Activated CD8-positive, alpha-beta memory T cell treated with anti-CD3 and anti-CD28 coated beads for 36 hours (primary cell): Measurements from ENCODE around the gene TP53I3. TPM values are rescaled to one million over a fixed set of nuclear protein-coding genes. Genes with fewer than 3 reads are reported as not detected.

Experiments
- CTCF ChIA-PET: fragments of 350-600 bp; sonication (Branson Sonifier 250); formaldehyde crosslinking; loops from one replicate; lab custom pipeline; 2021; ENCODE audit warnings: antibody characterized with exemption; lab: Charles Lee
- POLR2A ChIA-PET: fragments of 350-600 bp; sonication (Branson Sonifier 250); formaldehyde crosslinking; loops from one replicate; lab custom pipeline; 2021; ENCODE audit warnings: antibody characterized with exemption; lab: Charles Lee
- total RNA-seq, 2 experiments: library from RNA; stranded (reverse); gene quantifications; one replicate each; pipeline ENCODE4 v1.2.3, GENCODE V29; 2021

Gene TP53I3
- total RNA-seq, 2 experiments from 2014 or later: 2.0 to 3.0 TPM

- CTCF ChIA-PET: interaction anchor here (1.2 to 1.9 kb wide), 4 partner anchors 8 to 149 kb away, joined by 3 to 9 read pairs (median 6); partner anchors contain the start of genes ATAD2B, TP53I3 and WDCP
- POLR2A ChIA-PET: interaction anchor here (0.6 to 1.5 kb wide), 10 partner anchors 8 to 251 kb away, joined by 3 to 10 read pairs (median 4); partner anchors contain the start of genes ATAD2B, FAM228B, FKBP1B and TP53I3
Measured at GRCh38 chr2:24075915-24076848, 8.5 kb downstream of the TP53I3 start, which contains the start of gene SF3B6. SF3B6 (minus strand) TSS chr2:24076326; CDS start chr2:24076229, 97 bp downstream.

DNA sequence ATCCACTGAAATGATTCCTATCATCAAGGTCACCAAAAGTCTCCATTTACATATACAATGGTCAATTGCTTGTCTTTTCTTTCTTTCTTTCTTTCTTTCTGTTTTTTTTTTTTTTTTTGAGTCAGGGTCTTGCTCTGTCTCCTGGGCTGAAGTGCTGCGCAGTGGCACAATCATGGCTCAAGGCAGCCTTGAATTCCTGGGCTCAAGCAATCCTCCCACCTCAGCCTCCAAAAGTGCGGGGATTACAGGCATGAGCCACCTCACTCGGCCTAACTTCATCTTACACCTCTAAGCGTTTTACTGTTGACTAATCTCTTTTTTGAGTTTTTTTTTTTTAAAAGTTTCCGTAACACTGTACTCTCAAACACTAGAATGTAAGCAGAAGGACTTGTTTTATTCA lies 9.4 kb downstream of the TP53I3 start:
- ChIA-PET CTCF (interaction anchor here (1.9 kb wide), 1 partner anchor 9 kb away, joined by 5 read pairs; the partner anchor contains the start of gene TP53I3), POLR2A (interaction anchor here (0.7 kb wide), 2 partner anchors 9 to 135 kb away, joined by 3 to 4 read pairs; partner anchors contain the start of genes TP53I3 and UBXN2A)

GRCh38 chr2:24073816-24074215 lies 10.8 kb downstream of the TP53I3 start:
- ChIA-PET CTCF (interaction anchor here (1.5 to 1.8 kb wide), 2 partner anchors 11 to 26 kb away, joined by 3 to 11 read pairs; partner anchors contain the start of genes TP53I3 and WDCP), POLR2A (no interaction called here)

- CTCF ChIA-PET: interaction anchor here (1.8 kb wide), 1 partner anchor 12 kb away, joined by 11 read pairs; the partner anchor contains the start of gene TP53I3
- POLR2A ChIA-PET: no interaction called here
Measured at GRCh38 chr2:24072259-24072658, 12.4 kb downstream of the TP53I3 start.

DNA sequence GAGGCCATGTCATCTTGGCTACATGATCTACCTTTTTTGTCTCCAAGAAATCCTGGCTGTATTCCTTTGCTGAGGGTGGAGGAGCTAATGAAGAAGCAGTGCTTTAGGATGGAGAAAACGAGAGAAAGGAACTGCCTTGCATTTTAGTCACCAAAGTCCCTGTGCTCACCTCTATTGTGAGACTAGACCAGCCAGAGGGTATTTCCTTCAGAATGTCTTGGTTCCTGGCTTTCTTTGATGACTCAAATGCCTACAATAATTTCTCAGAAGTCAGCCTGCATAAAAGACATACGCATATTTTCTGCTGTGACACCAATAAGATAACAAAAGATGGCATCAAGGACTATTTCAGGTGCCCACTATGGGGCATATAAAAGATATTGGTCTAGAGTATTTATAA lies 19.3 kb downstream of the TP53I3 start:
- POLR2A ChIA-PET: no interaction called here
- CTCF ChIA-PET: interaction anchor here (2.1 kb wide), 1 partner anchor 19 kb away, joined by 7 read pairs; the partner anchor contains the start of gene TP53I3

DNA sequence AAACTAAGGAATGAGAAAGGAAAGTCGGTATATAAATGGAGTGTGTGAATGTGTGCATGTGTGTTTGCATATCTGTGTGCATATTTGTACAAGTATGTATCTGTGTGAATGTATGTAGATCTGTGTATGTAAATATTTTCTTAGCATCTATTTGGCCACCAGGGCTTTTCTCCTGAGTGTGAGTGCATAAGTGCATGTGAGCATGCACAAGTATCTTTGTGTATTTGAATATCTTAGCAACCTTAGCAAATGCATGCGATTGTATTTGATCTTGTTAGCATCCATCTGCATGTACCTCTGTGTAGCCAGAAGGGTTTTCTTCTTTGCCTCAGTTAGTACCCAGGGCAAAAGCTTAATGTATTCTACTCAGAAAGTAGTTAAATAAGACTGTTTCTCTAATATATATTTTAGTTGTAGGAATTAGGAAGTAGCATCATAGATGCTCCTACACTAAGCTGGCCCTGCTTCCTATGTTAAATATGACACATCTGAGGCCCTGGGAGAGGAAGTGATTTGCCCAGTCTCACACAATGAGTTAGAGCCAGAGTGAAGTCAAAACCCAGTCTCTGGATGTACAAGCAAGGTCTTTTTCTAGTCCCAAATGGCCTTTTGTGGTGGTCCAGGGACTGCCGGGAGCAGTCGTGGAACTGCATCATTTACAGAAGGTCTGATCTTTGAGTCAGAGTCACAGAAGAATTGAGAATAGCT lies 25.9 kb downstream of the TP53I3 start:
- CTCF ChIA-PET: interaction anchor here (1.1 kb wide), 1 partner anchor 26 kb away, joined by 3 read pairs; the partner anchor contains the start of gene TP53I3

DNA sequence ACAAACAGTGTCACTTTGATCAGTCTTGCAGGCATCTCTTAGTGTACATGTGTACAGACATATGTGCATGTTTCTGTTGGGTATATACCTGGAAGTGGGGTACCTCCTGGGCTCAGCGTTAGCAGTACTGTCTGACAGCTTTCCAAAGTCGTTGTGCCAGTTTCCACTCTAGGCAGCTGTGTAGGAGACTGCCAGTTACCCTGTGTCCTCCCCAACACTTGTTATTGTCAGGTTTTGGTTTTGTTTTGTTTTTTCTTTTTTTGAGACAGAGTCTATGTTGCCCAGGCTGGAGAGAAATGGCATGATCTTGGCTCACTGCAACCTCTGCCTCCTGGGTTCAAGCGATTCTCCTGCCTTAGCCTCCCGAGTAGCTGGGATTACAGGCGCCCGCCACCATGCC lies 28.9 kb downstream of the TP53I3 start:
- ChIA-PET POLR2A (no interaction called here), CTCF (no interaction called here)

More for the DNA sequence above, 25.9 kb downstream of the TP53I3 start:
- POLR2A ChIA-PET: no interaction called here

DNA sequence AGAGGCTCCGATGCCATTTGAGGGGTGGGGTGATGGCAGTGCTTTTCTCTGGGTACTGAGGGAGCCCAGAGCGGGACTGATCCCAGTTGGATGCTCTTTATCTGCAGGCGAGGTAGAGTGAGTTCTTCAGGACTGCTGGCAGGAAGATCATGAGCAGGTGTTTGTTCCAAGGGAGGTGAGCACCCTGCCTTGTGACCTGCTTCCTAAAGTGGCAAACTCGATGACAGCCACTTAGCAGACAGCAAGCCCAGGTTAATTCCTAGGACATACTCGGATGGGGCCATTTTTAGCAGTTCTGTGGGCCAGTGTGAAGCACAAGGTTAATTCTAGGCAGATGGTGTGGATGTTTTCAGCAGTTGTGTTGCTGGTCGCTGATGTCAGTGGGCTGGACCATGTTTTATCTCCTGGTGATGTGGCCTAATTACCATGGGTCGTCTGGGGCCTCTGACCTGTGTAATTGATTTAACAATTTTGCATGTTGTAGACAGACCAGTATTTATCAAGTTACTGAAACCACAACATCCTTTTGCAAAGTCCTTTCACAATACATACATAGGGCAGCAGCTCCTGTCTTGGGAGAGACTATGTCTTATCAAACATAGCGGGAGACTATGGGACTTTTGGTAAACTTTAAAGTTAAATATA lies 30.1 kb downstream of the TP53I3 start:
- ChIA-PET CTCF (no interaction called here), POLR2A (no interaction called here)

DNA sequence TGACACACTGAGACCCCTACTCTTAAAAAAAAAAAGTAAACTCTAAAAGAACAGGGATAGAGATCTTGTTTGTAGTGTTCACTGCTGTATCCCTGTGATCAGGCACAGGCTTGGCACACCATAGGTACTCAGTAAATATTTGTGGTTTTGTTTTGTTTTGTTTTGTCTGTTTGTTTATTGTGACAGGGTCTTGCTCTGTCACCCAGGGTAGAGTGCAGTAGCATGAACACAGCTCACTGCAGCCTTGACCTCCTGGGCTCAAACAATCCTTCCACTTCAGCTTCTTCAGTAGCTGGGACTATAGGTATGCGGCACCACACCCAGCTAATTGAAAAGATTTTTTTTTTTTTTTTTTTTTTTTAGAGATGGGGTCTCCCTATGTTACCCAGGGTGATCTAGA lies 31.7 kb downstream of the TP53I3 start:
- CTCF ChIA-PET: interaction anchor here (0.6 kb wide), 1 partner anchor 1344 kb away, joined by 3 read pairs; no protein-coding TSS in a partner anchor
- POLR2A ChIA-PET: no interaction called here

GRCh38 chr2:24051833-24052232 lies 32.8 kb downstream of the TP53I3 start:
- ChIA-PET POLR2A (interaction anchor here (0.6 kb wide), 1 partner anchor 471 kb away, joined by 3 read pairs; no protein-coding TSS in a partner anchor), CTCF (no interaction called here)

- CTCF ChIA-PET: interaction anchor here (1.8 kb wide), 1 partner anchor 34 kb away, joined by 6 read pairs; the partner anchor contains the start of gene TP53I3
- POLR2A ChIA-PET: interaction anchor here (1.0 kb wide), 1 partner anchor 26 kb away, joined by 6 read pairs; the partner anchor contains the start of gene SF3B6
Measured at GRCh38 chr2:24050041-24050979, 34.3 kb downstream of the TP53I3 start.

GRCh38 chr2:24049485-24050021 lies 35.1 kb downstream of the TP53I3 start, which contains the start of gene FKBP1B:
FKBP1B (plus strand) TSS chr2:24049741; CDS start chr2:24049850, 109 bp downstream.
- CTCF ChIA-PET: interaction anchor here (0.5 to 1.8 kb wide), 5 partner anchors 11 to 1623 kb away, joined by 3 to 6 read pairs (median 3); partner anchors contain the start of genes SF3B6 and TP53I3
- POLR2A ChIA-PET: interaction anchor here (0.6 to 1.2 kb wide), 3 partner anchors 27 to 122 kb away, joined by 3 to 6 read pairs (median 6); partner anchors contain the start of gene SF3B6

- ChIA-PET CTCF (interaction anchor here (0.5 to 1.8 kb wide), 5 partner anchors 12 to 1623 kb away, joined by 3 to 6 read pairs (median 3); partner anchors contain the start of genes SF3B6 and TP53I3), POLR2A (interaction anchor here (0.6 to 1.2 kb wide), 2 partner anchors 28 to 122 kb away, joined by 3 to 6 read pairs; no protein-coding TSS in a partner anchor)
Measured at GRCh38 chr2:24048769-24049484, 35.7 kb downstream of the TP53I3 start.

DNA sequence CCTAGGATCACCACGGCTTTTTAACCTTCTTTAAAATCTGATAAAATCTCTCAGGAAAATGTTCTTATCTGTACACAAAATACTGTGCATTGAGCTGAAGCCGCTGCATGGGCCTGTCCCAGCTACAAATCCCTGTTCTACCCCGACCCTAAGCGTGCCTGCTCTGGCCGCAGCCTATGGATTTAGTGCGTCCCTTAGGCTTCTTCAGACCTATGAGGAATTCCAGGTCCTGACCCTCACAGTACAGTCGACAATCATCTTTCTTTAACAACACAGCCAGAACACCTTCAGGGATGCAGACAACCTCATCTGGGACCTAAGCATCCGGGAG lies 37.0 kb downstream of the TP53I3 start:
- ChIA-PET CTCF (interaction anchor here (0.6 to 1.5 kb wide), 4 partner anchors 26 to 1652 kb away, joined by 3 to 9 read pairs (median 4); partner anchors contain the start of genes SF3B6 and TP53I3), POLR2A (interaction anchor here (0.6 to 1.5 kb wide), 4 partner anchors 14 to 186 kb away, joined by 3 to 18 read pairs (median 6); partner anchors contain the start of gene ATAD2B)

DNA sequence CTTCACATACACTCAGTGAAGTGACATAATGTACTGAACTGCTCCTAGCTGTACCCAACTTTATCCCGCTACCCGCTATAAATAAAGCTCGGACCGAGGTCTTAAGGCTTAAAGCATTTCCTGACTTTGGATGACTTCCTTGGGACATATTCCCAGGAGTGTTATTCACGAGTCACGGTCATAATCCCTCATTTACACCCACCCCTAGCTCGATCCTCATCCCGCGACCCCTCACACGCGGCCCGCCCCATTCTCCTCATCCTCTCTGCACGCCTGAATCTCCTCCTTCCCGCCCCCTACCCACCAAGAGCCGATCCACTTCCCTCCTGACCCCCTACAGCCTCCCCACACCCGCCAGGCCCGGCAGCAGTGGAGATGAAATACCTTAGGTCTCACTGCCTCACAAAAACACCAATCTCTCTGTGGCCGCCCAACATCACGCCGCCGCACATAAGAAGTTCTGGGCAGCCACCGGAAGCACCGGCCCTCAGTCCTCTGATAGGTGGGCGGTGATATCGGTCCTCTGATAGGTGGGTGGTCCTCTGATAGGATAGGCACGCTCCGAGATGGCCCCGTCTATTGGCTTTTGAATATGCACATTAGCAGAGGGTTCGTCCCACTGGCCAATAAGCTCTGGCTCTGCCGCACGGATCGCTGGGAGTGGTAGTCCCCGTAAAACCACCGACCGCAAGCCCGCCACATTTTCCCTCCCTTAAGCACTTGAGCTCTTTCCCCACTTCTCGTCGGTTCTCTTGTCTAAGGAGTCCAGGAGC lies 37.5 kb downstream of the TP53I3 start, which contains the start of gene WDCP:
Gene WDCP, minus strand, starts transcription at position 462 of the 773 bp plus-strand sequence. CDS start 7,897 bp downstream, outside the sequence.
- POLR2A ChIA-PET: interaction anchor here (0.6 to 1.5 kb wide), 4 partner anchors 15 to 187 kb away, joined by 3 to 18 read pairs (median 6); partner anchors contain the start of gene ATAD2B

More for the DNA sequence above, 37.5 kb downstream of the TP53I3 start, which contains the start of gene WDCP:
- CTCF ChIA-PET: interaction anchor here (0.7 to 1.5 kb wide), 3 partner anchors 27 to 37 kb away, joined by 3 to 9 read pairs (median 4); partner anchors contain the start of genes SF3B6 and TP53I3
